Measurements from ENCODE around the gene LIPF.

- TF ChIP-seq, protein P1, sequence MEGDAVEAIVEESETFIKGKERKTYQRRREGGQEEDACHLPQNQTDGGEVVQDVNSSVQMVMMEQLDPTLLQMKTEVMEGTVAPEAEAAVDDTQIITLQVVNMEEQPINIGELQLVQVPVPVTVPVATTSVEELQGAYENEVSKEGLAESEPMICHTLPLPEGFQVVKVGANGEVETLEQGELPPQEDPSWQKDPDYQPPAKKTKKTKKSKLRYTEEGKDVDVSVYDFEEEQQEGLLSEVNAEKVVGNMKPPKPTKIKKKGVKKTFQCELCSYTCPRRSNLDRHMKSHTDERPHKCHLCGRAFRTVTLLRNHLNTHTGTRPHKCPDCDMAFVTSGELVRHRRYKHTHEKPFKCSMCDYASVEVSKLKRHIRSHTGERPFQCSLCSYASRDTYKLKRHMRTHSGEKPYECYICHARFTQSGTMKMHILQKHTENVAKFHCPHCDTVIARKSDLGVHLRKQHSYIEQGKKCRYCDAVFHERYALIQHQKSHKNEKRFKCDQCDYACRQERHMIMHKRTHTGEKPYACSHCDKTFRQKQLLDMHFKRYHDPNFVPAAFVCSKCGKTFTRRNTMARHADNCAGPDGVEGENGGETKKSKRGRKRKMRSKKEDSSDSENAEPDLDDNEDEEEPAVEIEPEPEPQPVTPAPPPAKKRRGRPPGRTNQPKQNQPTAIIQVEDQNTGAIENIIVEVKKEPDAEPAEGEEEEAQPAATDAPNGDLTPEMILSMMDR (IDR thresholded peaks at IDR 0.05), result no peak
- TF ChIP-seq POLR2A (IDR thresholded peaks at IDR 0.05), result no peak
These were observed 4.3 kb upstream of the LIPF start for GRCh38 chr10:88659725-88660597.

All from esophagus squamous epithelium (tissue), 4 donors.